HG03159 (cell line): Measurements from ENCODE around the gene ALDH1A3.

ENCODE experiments used
- ATAC-seq: cut with Tn5 transposase; IDR thresholded peaks from one replicate; pipeline ENCODE4 v1.9.1; 2021; ENCODE audit warnings: mild to moderate bottlenecking, moderate library complexity; ENCODE audit not compliant: unreplicated experiment

The ALDH1A3 gene

GRCh38 chr15:100900795-100901169 lies 21.2 kb downstream of the ALDH1A3 start:
- ATAC-seq = no peak

GRCh38 chr15:100901296-100901695 lies 21.7 kb downstream of the ALDH1A3 start:
- ATAC-seq = no peak

- no peak for ATAC-seq
Measured at GRCh38 chr15:100901702-100902435, 22.2 kb downstream of the ALDH1A3 start.

DNA sequence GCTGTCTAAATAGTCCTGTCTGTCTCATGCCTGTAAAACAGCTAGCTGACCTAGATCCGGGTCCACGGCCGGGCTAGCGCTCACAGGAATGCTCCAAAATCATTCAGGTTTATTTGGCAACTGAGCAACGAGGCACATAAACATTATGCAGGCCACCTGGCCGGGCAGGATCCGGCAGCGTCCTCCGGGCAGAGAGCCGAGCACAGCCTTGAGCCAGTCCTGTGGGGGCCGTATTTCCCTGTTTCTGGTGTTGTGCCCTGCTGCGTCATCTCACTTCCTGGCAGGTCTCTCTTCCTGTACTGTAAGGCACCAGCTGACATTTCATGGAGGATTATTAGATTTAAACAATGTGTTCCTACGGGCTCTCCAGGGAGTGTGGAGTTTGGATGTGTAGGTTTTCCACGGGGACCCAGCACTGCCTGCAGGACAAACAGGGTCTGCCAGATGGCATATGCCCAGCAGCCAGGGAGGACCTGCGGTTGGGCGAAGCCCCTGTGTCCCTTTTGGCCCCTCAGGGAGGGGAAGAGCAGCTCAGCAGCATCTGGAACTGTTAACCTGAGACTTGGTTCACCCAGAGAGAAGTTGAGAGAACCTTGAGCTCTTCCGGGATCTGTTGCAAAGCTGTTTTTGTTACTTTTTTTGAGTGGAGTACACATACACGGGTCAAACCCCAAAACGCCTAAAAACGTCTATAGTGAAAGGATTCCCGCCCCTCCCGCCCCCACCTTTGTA lies 23.0 kb downstream of the ALDH1A3 start:
- no peak for ATAC-seq

GRCh38 chr15:100903168-100903554 lies 23.5 kb downstream of the ALDH1A3 start:
- no peak for ATAC-seq

DNA sequence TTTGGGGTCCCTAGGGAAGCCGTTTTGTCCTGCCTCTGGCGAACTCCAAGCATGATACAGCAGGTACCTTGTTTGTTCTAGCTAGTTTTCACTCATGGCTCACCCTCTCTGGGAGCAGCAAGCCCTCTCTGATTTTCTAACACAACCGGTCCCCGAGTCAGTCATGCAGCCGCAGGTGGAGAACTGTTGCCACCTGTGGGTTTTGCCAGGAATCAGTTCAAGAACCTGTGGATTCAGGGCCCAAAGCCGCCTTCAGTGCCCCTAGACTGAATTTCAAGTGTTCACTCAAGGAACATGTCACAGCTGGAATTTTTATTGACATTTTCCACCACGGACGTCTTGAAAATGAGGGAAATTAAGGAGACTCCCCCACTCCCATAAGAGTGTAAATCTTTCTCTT lies 26.2 kb downstream of the ALDH1A3 start:
- no peak for ATAC-seq

GRCh38 chr15:100908466-100908865 lies 28.8 kb downstream of the ALDH1A3 start:
- ATAC-seq = no peak

GRCh38 chr15:100909565-100909964 lies 29.9 kb downstream of the ALDH1A3 start:
- no peak for ATAC-seq

DNA sequence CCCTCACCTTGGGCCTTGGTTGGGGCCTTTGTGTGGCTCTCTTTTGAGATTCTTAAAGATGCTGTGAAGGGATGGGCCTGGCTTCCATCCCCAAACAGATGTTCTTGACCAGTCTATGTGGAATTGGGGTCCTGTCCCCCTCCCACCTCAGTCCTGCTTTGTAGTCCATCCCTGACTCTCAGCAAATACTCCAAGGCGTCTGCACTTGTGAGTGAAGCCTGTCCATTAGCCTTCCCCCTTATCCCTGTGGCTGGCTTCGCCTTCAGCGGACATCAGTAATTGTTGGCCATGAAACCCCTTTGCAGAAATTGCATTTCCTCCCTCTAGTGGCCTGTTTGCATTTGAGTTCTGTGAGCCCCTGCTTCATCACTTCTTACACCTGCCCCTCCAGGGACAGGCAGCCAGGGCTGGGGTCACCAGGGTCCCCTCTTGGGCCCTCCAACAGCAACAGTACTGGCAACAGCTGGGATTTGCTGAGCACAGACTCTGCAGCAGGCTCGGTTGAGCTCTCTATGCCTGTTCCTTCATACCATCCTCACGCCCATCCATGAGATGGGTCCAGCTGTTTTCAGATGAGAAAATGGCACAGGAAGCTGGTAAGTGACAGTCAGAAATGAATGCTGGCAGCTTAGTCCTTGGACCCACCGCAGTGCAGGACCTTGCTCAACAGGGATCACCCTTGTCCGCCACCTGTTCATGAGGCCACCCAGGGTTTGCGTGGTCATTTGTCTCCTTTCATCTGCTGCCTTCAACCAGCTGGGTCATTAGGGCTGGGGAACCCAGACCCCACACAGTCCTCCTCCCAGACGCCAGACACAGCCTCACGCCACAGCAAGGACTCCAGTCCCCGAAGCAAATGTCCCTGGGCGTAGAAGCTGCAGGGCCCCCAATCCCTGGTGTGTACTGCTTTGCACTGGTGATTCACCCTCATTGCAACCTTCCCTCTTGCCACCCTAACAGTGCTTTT lies 30.6 kb downstream of the ALDH1A3 start:
- ATAC-seq = no peak

DNA sequence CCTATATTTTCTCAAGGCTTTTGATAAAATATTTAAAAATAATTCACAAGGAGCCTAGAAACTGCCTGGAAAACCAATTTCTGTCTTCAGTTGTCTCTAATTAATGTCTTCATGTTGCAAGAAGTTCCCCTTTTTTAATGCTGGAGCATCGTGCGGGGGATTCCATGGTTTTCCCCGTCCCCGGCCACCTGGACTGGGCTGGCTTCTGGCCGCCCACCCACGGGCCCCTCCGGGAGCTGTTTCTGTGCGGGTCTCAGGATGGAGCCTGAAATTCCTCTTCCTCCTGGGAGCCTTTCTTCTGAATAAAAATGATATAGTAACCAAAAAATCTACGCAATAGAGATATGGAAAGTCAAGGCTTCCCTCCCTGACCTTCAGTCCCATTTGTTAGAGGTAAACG lies 31.5 kb downstream of the ALDH1A3 start:
- no peak for ATAC-seq

DNA sequence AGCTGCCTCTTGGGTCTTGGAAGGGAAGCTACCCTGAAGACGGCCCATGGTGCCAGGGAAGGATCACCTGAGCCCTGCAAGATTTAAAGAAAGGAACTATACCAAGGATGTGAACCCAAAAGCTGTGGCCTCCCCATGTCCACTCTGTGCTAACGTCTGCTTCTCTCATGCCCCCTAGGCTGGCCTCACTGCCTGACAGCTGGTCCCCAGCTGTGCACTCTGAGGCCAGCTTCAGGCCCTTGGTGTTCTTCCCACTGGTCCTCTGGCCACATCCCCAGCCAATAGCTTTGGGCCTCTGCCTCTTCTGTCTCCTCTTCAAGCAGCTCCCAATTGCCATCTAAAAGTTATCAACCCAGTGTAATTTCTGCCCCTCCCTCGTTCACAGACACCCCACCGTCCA lies 34.3 kb downstream of the ALDH1A3 start:
- ATAC-seq = no peak

DNA sequence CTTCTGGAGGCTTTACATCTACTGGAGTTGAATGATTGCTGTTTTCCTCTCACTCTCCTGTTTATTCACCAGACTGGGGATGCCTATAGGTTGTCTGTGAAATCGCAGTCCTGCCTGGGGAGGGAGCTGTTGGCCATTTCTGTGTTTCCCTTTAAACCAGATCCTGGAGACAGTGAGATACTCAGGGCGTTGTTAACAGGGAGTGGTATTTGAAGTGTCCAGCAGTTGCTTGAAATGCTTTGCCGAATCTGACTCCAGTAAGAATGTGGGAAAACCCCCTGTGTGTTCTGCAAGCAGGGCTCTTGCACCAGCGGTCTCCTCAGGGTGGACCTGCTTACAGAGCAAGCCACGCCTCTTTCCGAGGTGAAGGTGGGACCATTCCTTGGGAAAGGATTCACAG lies 35.2 kb downstream of the ALDH1A3 start:
- no peak for ATAC-seq

DNA sequence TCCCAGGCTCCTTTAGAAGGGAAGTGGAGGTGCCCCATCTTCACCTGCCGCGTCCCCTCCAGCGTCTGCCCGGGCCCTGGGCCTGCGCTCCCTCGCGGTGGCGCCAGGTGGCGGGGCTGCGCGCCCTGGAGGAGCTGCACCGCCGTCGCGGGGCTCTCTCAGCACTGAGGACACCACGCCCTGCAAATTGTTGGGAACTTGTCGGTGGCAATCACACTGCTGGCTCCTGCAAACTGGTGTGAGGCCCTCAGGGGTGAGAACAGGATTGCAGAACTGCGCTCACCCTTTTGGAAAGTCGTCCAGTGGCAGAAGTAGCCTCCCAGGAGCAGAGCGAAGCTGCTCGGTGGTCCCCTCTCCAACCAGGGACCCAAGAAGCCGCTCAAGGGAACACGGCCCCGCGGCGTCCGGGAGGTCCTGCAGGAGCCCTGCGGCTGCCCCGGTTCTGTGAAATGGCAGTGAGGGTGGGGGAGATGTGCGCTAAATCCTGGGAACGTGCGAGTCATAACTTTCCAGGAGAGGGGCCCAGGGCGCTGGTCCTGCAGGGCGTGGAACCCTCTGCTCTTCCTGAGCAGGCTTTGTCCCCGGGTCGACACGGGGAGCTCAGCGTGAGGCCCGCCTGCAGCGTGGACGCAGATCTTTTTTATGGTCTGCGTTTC lies 38.5 kb downstream of the ALDH1A3 start:
- ATAC-seq = peak; percentile 60

GRCh38 chr15:100918690-100919480 lies 39.3 kb downstream of the ALDH1A3 start, which contains the start of gene LRRK1:
TSS of gene LRRK1 (plus strand) at chr15:100919357. CDS start at chr15:100924633, 5,276 bp downstream.
- ATAC-seq = no peak

DNA sequence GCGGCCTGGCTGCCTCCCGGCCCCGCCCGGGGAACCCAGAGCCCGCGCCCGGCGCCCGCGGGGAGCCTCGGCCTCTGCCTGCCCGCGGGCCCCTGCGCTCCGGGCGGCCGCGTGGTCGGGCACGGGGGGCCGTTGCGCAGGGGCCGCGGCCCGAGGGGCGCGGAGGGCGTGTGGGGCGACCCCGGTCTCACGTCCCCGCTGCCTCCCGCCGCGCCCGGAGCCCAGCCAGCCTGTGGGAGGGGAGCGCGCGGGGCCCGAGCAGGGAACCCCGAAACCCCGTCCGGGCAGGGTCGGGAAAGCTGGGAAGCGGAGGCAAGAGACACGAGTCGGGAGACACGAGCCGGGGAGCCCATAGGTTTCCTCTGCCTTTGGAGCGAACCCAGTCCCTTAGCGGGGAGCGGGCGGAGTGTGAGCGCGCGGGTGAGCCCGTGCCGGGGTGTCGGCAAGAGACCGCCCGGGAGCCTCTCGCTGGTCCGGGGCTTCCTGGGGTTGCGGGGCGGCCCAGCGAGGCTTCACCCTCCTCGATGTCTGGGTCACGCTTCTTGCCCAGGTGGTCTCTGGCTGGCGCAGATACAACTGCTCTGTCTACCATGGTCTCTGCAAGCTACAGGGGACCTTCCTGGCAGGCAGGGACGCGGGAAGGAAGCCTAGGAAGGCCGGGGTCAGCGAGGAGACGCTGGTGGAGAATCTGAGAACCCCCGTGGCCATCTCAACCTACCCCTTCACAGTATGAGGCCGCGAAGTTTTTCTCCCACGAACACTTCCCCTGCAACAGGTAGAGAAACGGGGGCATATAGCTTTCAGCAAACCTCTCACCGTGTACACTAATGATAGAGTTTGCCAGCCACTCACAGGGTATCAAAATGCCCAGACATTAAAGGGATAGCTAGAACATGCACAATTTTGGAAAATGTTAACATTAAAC lies 40.1 kb downstream of the ALDH1A3 start:
- no peak for ATAC-seq

GRCh38 chr15:100920516-100921135 lies 41.0 kb downstream of the ALDH1A3 start:
- no peak for ATAC-seq

GRCh38 chr15:100922192-100923040 lies 42.8 kb downstream of the ALDH1A3 start:
- ATAC-seq = no peak

GRCh38 chr15:100923076-100923475 lies 43.4 kb downstream of the ALDH1A3 start:
- no peak for ATAC-seq
